ENCODE results near the gene CENPL.

Gene CENPL

DNA sequence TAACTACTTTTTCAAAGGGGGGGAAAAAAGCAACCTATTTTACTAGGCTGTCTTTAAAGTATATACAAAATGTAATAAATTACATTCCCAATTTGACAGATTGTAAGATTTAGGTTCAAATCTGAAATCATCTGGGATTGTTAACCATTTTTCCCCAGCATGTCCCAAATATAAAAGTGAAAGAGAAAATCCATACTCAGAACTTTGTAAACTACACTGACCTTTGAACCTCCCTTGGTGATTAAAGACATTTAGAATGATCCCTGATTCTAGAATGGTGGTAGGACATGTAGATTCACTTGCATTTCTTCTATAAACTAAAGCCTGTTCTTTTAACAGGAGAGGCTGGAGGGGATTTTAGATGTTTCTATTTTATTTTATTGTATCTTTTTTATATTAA, 70.9 kb downstream of the CENPL start:
- no peak for DNase-seq

Data from kidney glomerular epithelial cell (primary cell).